Activated CD8-positive, alpha-beta T cell treated with anti-CD3 and anti-CD28 coated beads for 36 hours (primary cell): ENCODE data around the gene NELFA. TPM values are rescaled to one million over a fixed set of nuclear protein-coding genes. Genes with fewer than 3 reads are reported as not detected.
A peak's percentile ranks its signal among the peaks of the same experiment; 100 is the strongest.
"Not testable (repeated sequence)": the region's sequence is repeated elsewhere in the genome, so short reads cannot be mapped to it uniquely, and the experiment has no call there.

ENCODE experiments used
- ATAC-seq: fragments of 200-7000 bp; cut with Tn5 transposase; one replicate; pipeline ENCODE4 v1.10.0; 2021; ENCODE audit warnings: mild to moderate bottlenecking, moderate library complexity
- CTCF ChIA-PET: fragments of 350-600 bp; sonication (Branson Sonifier 250); formaldehyde crosslinking; loops from one replicate; lab custom pipeline; 2021; ENCODE audit warnings: antibody characterized with exemption; lab: Charles Lee
- POLR2A ChIA-PET: fragments of 350-600 bp; sonication (Branson Sonifier 250); formaldehyde crosslinking; loops from one replicate; lab custom pipeline; 2021; ENCODE audit warnings: antibody characterized with exemption; lab: Charles Lee
- DNase-seq: peaks from one replicate; pipeline ENCODE4 v3.0.0-alpha.2; 2020
- H3K27ac Mint-ChIP-seq: one replicate; pipeline ENCODE4 v1.8.0; 2021; ENCODE audit warnings: mild to moderate bottlenecking, mixed read lengths
- H3K27me3 Mint-ChIP-seq: one replicate; pipeline ENCODE4 v1.8.0; 2021; ENCODE audit warnings: mixed read lengths
- H3K36me3 Mint-ChIP-seq: one replicate; pipeline ENCODE4 v1.8.0; 2021; ENCODE audit warnings: low read depth, mixed read lengths
- H3K4me1 Mint-ChIP-seq: one replicate; pipeline ENCODE4 v1.8.0; 2021; ENCODE audit warnings: low read depth, mixed read lengths
- H3K4me3 Mint-ChIP-seq: one replicate; pipeline ENCODE4 v1.8.0; 2021; ENCODE audit warnings: mild to moderate bottlenecking, moderate library complexity, mixed read lengths
- H3K9me3 Mint-ChIP-seq: one replicate; pipeline ENCODE4 v1.8.0; 2021; ENCODE audit warnings: mixed read lengths
- CTCF ChIP-seq: fragments of 200-600 bp; IDR thresholded peaks from one replicate; pipeline ENCODE4 v1.8.0; 2022; ENCODE audit warnings: antibody characterized with exemption, mild to moderate bottlenecking
- intact Hi-C: fragments of 100-400 bp; cut with micrococcal nuclease; formaldehyde crosslinking; loops from one replicate; pipeline ENCODE4 v1.10.0; 2022
- total RNA-seq, 2 experiments: library from RNA; stranded (reverse); gene quantifications; one replicate each; pipeline ENCODE4 v1.2.3, GENCODE V29; 2021

NELFA gene
- total RNA-seq, 2 experiments from 2014 or later = 43.9 to 46.3 TPM

- no peak for TF ChIP-seq CTCF
- no peaks in the 10 kb centered on the region for H3K9me3 Mint-ChIP-seq
- peak overlapping the region; percentile 88 for H3K27ac Mint-ChIP-seq
- POLR2A ChIA-PET = interaction anchor here (0.6 to 2.1 kb wide), 16 partner anchors 8 to 527 kb away, joined by 3 to 8 read pairs (median 3); partner anchors contain the start of gene NAT8L
- DNase-seq (no peak), ATAC-seq (no peak)
- peaks cover 21% of the 10 kb centered on the region for H3K4me1 Mint-ChIP-seq
- peaks cover 23% of the 10 kb centered on the region for H3K36me3 Mint-ChIP-seq
- CTCF ChIA-PET = interaction anchor here (1.1 to 1.2 kb wide), 2 partner anchors 43 to 260 kb away, joined by 3 read pairs; no protein-coding TSS in a partner anchor
- peak overlapping the region; percentile 93 for H3K4me3 Mint-ChIP-seq
- intact Hi-C loops = no loop called here
- no peaks in the 10 kb centered on the region for H3K27me3 Mint-ChIP-seq
Measured at GRCh38 chr4:2008671-2008920, 178 bp downstream of the NELFA start.

GRCh38 chr4:2007804-2008670 is 737 bp downstream of the NELFA start:
- H3K27me3 Mint-ChIP-seq = no peaks in the 10 kb centered on the region
- CTCF ChIA-PET = no interaction called here
- no peak for ATAC-seq

GRCh38 chr4:2006956-2007653 is 1.7 kb downstream of the NELFA start:
- ChIA-PET CTCF (no interaction called here), POLR2A (no interaction called here)
- Mint-ChIP-seq H3K4me1 (peaks cover 35% of the 10 kb centered on the region), H3K9me3 (no peaks in the 10 kb centered on the region), H3K4me3 (peak overlapping the region; percentile 93), H3K27me3 (no peaks in the 10 kb centered on the region), H3K36me3 (peaks cover 37% of the 10 kb centered on the region), H3K27ac (peak overlapping the region; percentile 88)
- no peak for TF ChIP-seq CTCF
- intact Hi-C loops = no loop called here
- DNase-seq (no peak), ATAC-seq (no peak)

More at GRCh38 chr4:2007804-2008670, 737 bp downstream of the NELFA start:
- peak; percentile 23 for DNase-seq
- no peaks in the 10 kb centered on the region for H3K9me3 Mint-ChIP-seq
- TF ChIP-seq CTCF = no peak
- intact Hi-C loops = no loop called here
- peaks cover 26% of the 10 kb centered on the region for H3K4me1 Mint-ChIP-seq
- POLR2A ChIA-PET = interaction anchor here (0.6 to 2.1 kb wide), 15 partner anchors 8 to 527 kb away, joined by 3 to 8 read pairs (median 3); partner anchors contain the start of gene NAT8L
- peak overlapping the region; percentile 93 for H3K4me3 Mint-ChIP-seq
- peak overlapping the region; percentile 88 for H3K27ac Mint-ChIP-seq
- peaks cover 28% of the 10 kb centered on the region for H3K36me3 Mint-ChIP-seq

- ATAC-seq = no peak
- no peak overlapping the region for H3K27ac Mint-ChIP-seq
- H3K9me3 Mint-ChIP-seq = no peaks in the 10 kb centered on the region
- TF ChIP-seq CTCF = no peak
- intact Hi-C loops = no loop called here
- no peak for DNase-seq
- H3K4me1 Mint-ChIP-seq = peaks cover 35% of the 10 kb centered on the region
- peaks cover 42% of the 10 kb centered on the region for H3K36me3 Mint-ChIP-seq
- H3K27me3 Mint-ChIP-seq = no peaks in the 10 kb centered on the region
- H3K4me3 Mint-ChIP-seq = peak overlapping the region; percentile 93
- CTCF ChIA-PET = no interaction called here
- POLR2A ChIA-PET = no interaction called here
Measured at GRCh38 chr4:2006367-2006766, 2.4 kb downstream of the NELFA start.

GRCh38 chr4:2003361-2003760 is 5.4 kb downstream of the NELFA start:
- intact Hi-C loops, H3K27ac Mint-ChIP-seq, CTCF ChIA-PET, DNase-seq, H3K27me3 Mint-ChIP-seq, H3K4me3 Mint-ChIP-seq, ATAC-seq, POLR2A ChIA-PET: not testable (repeated sequence)
- Mint-ChIP-seq H3K4me1 (peaks cover 58% of the 10 kb centered on the region), H3K9me3 (peaks cover 23% of the 10 kb centered on the region), H3K36me3 (peaks cover 72% of the 10 kb centered on the region)

GRCh38 chr4:1999308-1999707 is 9.5 kb downstream of the NELFA start:
- Mint-ChIP-seq H3K9me3 (peaks cover 39% of the 10 kb centered on the region), H3K4me1 (peaks cover 49% of the 10 kb centered on the region), H3K36me3 (peaks cover 82% of the 10 kb centered on the region)
- CTCF ChIA-PET, H3K27me3 Mint-ChIP-seq, H3K27ac Mint-ChIP-seq, H3K4me3 Mint-ChIP-seq, ATAC-seq, intact Hi-C loops, DNase-seq: not testable (repeated sequence)
- POLR2A ChIA-PET = interaction anchor here (0.6 to 2.0 kb wide), 2 partner anchors 9 to 32 kb away, joined by 3 to 6 read pairs; partner anchors contain the start of gene NELFA
